ENCODE results near the gene DUS4L.

- TF ChIP-seq CTCF (IDR thresholded peaks at IDR 0.05) (no peak), POLR2A (IDR thresholded peaks at IDR 0.05) (no peak)
Measured at GRCh38 chr7:107563775-107564552, at the start of gene DUS4L, which contains the start of gene COG5.

All from lower leg skin (tissue), 3 donors.